ENCODE data around the gene SLC22A14.
"Not testable (repeated sequence)": the region's sequence is repeated elsewhere in the genome, so short reads cannot be mapped to it uniquely, and the experiment has no call there.

The SLC22A14 gene, protein sequence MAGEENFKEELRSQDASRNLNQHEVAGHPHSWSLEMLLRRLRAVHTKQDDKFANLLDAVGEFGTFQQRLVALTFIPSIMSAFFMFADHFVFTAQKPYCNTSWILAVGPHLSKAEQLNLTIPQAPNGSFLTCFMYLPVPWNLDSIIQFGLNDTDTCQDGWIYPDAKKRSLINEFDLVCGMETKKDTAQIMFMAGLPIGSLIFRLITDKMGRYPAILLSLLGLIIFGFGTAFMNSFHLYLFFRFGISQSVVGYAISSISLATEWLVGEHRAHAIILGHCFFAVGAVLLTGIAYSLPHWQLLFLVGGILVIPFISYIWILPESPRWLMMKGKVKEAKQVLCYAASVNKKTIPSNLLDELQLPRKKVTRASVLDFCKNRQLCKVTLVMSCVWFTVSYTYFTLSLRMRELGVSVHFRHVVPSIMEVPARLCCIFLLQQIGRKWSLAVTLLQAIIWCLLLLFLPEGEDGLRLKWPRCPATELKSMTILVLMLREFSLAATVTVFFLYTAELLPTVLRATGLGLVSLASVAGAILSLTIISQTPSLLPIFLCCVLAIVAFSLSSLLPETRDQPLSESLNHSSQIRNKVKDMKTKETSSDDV

DNA sequence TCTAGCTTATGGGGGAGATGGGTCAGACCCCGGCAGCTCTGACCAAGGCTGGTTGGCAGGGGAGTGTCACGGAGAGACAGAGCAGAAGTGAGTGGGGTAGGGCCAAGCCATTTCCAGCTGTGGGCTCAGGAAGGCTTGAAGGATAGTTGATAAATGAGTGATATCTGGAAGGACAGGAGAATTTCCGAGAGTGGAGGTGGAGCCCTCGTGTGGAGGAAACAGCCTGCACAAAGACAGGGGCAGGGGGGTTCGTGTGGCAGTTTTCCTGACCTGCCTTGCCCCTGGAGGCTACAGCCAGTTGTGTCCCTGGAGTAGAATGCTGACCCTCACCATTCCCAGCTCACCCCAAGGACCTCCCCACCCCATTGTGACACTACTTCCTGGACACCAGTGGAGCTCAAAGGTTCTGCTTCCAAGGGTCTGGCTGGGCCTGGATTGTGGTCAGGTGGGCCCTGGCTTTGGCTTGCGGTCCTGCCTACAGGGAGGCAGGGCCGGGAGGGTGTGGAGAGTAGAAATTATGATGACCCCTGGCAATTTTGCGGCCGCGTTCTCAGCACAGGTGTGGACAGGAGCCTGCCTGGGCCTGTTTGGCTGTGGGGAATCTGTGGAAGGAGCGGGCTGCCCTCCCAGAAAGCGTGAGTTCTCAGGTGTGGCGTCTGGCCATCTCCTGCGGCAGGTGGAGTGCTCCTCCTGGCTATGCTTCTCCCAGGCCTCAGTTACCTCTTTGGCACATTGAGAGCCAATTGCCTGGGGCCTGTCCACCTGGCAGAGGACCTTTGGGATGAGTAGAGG, at the start of gene SLC22A14:
Gene SLC22A14 (plus strand): TSS at position 400 of the 792 bp plus-strand sequence. CDS start 23,733 bp downstream, outside the sequence.
- H3K4me3 ChIP-seq (ENCODE audit: low read length in 2 of 2): no peak within 1 kb of the TSS
- no peaks in the 10 kb centered on the region for H3K4me1 ChIP-seq (ENCODE audit: control insufficient read depth in 2 of 2, insufficient read depth in 2 of 2, low read length in 2 of 2)
- no peak within 1 kb of the TSS for H3K9ac ChIP-seq (ENCODE audit: low read depth in 1 of 2, low read length in 2 of 2)
- no peaks in the 10 kb centered on the region for H3K9me3 ChIP-seq (ENCODE audit: control insufficient read depth in 2 of 2, low read length in 2 of 2)
- no peaks in the 10 kb centered on the region for H3K27me3 ChIP-seq (ENCODE audit: control insufficient read depth in 2 of 2, insufficient read depth in 2 of 2, low read length in 2 of 2)
- H3K27ac ChIP-seq (ENCODE audit: low read depth in 2 of 2, low read length in 2 of 2): no peak within 1 kb of the TSS
- no peaks in the 10 kb centered on the region for H3K36me3 ChIP-seq (ENCODE audit: control insufficient read depth in 2 of 2, insufficient read depth in 2 of 2, low read length in 2 of 2)

DNA sequence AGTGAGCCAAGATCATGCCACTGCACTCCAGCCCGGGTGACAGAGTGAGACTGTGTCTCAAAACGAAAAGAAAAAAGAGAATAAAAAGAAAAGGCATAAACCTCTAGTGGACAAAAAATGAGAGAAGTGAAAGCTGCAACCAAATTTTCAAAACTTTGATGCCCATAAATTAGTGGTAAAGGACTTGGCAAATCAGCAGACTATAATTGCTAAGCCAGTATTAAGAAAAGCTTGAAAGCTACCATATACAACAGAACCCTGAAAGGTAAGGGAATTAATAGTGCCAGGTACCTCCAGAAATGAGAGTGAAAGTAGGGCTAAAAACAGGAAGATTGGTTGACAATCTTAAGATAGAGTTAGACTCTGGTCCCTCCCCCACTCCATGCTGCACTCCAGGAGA, 49.4 kb upstream of the SLC22A14 start:
- Histone ChIP-seq H3K4me1 (ENCODE audit: control insufficient read depth in 2 of 2, insufficient read depth in 2 of 2, low read length in 2 of 2) (no peaks in the 10 kb centered on the region), H3K9me3 (ENCODE audit: control insufficient read depth in 2 of 2, low read length in 2 of 2) (no peaks in the 10 kb centered on the region), H3K36me3 (ENCODE audit: control insufficient read depth in 2 of 2, insufficient read depth in 2 of 2, low read length in 2 of 2) (peaks cover 11 to 27% of the 10 kb centered on the region in 2 donors), H3K9ac (ENCODE audit: low read depth in 1 of 2, low read length in 2 of 2) (no peak overlapping the region), H3K27me3 (ENCODE audit: control insufficient read depth in 2 of 2, insufficient read depth in 2 of 2, low read length in 2 of 2) (no peaks in the 10 kb centered on the region), H3K27ac (ENCODE audit: low read depth in 2 of 2, low read length in 2 of 2) (no peak overlapping the region), H3K4me3 (ENCODE audit: low read length in 2 of 2) (no peak overlapping the region)

DNA sequence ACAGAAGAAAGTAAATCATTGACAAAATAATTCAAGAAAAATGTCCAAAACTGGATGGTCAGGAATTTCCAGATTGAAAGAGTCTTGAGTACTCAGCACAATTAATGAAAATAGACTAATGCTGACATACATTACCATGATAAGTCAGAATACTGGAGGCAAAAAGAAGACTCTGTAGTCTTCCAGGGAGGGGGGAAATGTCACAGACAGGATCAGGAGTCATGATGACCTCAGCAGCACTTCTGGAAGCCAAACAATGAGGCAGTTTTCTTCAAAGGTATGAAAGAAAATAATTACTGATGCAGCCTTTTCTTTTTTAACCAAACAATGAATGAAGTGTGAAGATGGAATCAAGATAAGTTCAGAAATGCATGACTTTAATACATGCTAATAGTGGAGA, 46.6 kb upstream of the SLC22A14 start:
- Histone ChIP-seq H3K36me3 (ENCODE audit: control insufficient read depth in 2 of 2, insufficient read depth in 2 of 2, low read length in 2 of 2) (peaks cover 23 to 34% of the 10 kb centered on the region in 2 donors), H3K27me3 (ENCODE audit: control insufficient read depth in 2 of 2, insufficient read depth in 2 of 2, low read length in 2 of 2) (no peaks in the 10 kb centered on the region), H3K27ac (ENCODE audit: low read depth in 2 of 2, low read length in 2 of 2) (no peak overlapping the region), H3K4me1 (ENCODE audit: control insufficient read depth in 2 of 2, insufficient read depth in 2 of 2, low read length in 2 of 2) (no peaks in the 10 kb centered on the region), H3K9me3 (ENCODE audit: control insufficient read depth in 2 of 2, low read length in 2 of 2) (no peaks in the 10 kb centered on the region), H3K4me3 (ENCODE audit: low read length in 2 of 2) (no peak overlapping the region), H3K9ac (ENCODE audit: low read depth in 1 of 2, low read length in 2 of 2) (no peak overlapping the region)

DNA sequence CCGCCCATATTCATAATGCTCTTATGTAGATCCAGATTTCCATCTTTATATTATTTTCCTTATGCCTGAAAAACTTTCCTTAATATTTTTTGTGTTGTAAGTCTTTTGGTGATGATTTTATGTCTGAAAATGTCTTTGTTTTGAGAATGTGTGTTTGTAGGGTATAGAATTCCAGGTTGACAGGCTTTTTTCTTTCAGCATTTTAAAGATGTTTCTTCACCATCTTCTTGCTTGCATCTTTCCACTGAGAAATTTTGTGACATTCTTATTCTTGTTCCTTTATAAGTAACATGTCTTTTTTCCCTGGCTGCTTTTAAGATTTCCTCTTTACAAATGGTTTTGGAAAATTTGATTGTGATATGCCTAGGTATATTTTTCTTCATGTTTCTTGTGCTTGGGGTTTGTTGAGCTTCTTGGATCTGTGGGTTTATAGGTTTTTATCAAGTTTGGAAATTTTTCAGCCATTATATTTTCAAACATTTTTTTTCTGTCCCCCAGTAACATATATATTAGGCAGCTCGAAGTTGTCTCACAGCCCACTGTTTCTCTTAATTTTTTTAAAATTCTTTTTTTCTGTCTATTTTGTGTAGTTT, 43.6 kb upstream of the SLC22A14 start:
- Histone ChIP-seq H3K27me3 (ENCODE audit: control insufficient read depth in 2 of 2, insufficient read depth in 2 of 2, low read length in 2 of 2) (no peaks in the 10 kb centered on the region), H3K27ac (ENCODE audit: low read depth in 2 of 2, low read length in 2 of 2) (no peak overlapping the region), H3K4me3 (ENCODE audit: low read length in 2 of 2) (no peak overlapping the region), H3K4me1 (ENCODE audit: control insufficient read depth in 2 of 2, insufficient read depth in 2 of 2, low read length in 2 of 2) (no peaks in the 10 kb centered on the region), H3K9ac (ENCODE audit: low read depth in 1 of 2, low read length in 2 of 2) (no peak overlapping the region), H3K36me3 (ENCODE audit: control insufficient read depth in 2 of 2, insufficient read depth in 2 of 2, low read length in 2 of 2) (peaks cover 23 to 26% of the 10 kb centered on the region in 2 donors), H3K9me3 (ENCODE audit: control insufficient read depth in 2 of 2, low read length in 2 of 2) (no peaks in the 10 kb centered on the region)

DNA sequence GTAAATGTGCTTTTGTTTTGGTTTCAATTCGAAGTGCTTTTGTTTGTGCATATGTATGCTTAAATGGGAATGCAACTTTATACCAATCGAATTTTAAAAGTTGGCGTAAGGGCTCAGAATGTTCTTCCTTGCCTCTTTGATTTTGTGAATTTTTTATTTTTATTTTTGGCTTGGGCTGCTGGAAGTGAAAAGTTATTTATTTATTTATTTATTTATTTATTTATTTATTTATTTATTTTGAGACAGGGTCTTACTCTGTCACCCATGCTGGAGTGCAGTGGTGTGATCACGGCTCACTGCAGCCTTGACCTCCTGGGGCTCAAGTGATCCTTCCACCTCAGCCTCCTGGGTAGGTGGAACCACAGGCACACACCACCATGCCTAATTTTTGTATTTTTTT, 39.3 kb upstream of the SLC22A14 start:
- H3K4me1 ChIP-seq (ENCODE audit: control insufficient read depth in 2 of 2, insufficient read depth in 2 of 2, low read length in 2 of 2); H3K9me3 ChIP-seq (ENCODE audit: control insufficient read depth in 2 of 2, low read length in 2 of 2); H3K27ac ChIP-seq (ENCODE audit: low read depth in 2 of 2, low read length in 2 of 2); H3K4me3 ChIP-seq (ENCODE audit: low read length in 2 of 2); H3K27me3 ChIP-seq (ENCODE audit: control insufficient read depth in 2 of 2, insufficient read depth in 2 of 2, low read length in 2 of 2); H3K9ac ChIP-seq (ENCODE audit: low read depth in 1 of 2, low read length in 2 of 2): not testable (repeated sequence)
- peaks cover 28 to 31% of the 10 kb centered on the region in 2 donors for H3K36me3 ChIP-seq (ENCODE audit: control insufficient read depth in 2 of 2, insufficient read depth in 2 of 2, low read length in 2 of 2)

DNA sequence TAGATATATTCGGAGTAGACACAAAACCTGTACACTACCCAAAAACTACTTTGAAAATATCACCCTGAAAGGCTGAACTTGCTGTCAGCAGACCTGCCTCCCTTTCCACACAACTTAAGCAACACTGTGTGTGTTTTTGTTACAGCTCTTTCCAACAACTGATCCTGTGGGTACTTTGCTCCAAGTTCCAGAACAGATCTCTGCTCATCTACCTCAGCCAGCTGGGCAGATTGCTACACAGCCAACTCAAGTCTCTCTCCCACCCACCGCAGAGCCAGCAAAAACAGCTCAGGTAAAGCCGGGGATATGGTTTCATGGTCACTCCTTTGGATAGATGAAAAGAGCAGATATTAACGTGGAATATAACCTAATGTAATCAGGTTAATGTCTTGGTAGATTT, 36.2 kb upstream of the SLC22A14 start:
- Histone ChIP-seq H3K4me3 (ENCODE audit: low read length in 2 of 2) (no peak overlapping the region), H3K9me3 (ENCODE audit: control insufficient read depth in 2 of 2, low read length in 2 of 2) (no peaks in the 10 kb centered on the region), H3K27me3 (ENCODE audit: control insufficient read depth in 2 of 2, insufficient read depth in 2 of 2, low read length in 2 of 2) (no peaks in the 10 kb centered on the region), H3K27ac (ENCODE audit: low read depth in 2 of 2, low read length in 2 of 2) (no peak overlapping the region), H3K36me3 (ENCODE audit: control insufficient read depth in 2 of 2, insufficient read depth in 2 of 2, low read length in 2 of 2) (peaks cover 27 to 50% of the 10 kb centered on the region in 2 donors), H3K4me1 (ENCODE audit: control insufficient read depth in 2 of 2, insufficient read depth in 2 of 2, low read length in 2 of 2) (no peaks in the 10 kb centered on the region), H3K9ac (ENCODE audit: low read depth in 1 of 2, low read length in 2 of 2) (no peak overlapping the region)

DNA sequence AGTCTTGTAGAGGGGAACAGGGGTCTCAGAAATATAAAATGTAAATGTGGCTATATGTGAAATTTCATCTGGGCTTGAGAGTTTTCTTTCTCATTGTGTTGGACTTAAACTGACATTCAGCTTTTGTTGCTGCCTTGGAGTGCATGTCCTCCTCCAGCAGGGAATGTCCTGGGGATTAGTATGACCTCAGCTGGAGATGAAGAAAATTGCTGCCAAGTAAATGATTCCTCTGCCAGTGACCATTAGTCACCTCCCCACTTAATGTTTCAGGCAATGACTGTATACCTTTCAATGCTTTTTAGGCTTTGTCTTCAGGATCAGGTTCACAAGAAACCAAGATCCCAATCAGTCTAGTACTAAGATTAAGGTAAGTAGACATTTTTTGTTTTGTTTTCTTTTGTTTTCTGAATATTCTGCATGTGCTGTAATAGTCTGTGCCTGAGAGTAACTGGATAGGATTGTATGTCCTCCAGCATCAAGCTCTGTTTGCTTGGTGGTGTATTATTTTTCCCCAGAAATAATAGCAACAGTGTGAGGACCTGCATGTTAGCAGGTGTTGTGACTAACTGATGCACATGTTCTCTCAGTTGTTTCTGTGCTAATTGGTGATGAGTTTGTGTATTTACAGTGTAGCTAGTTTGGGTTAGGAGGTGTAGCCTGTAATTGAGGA, 34.6 kb upstream of the SLC22A14 start:
- no peak overlapping the region for H3K4me3 ChIP-seq (ENCODE audit: low read length in 2 of 2)
- H3K4me1 ChIP-seq (ENCODE audit: control insufficient read depth in 2 of 2, insufficient read depth in 2 of 2, low read length in 2 of 2): no peaks in the 10 kb centered on the region
- no peaks in the 10 kb centered on the region for H3K27me3 ChIP-seq (ENCODE audit: control insufficient read depth in 2 of 2, insufficient read depth in 2 of 2, low read length in 2 of 2)
- peaks cover 43 to 65% of the 10 kb centered on the region in 2 donors for H3K36me3 ChIP-seq (ENCODE audit: control insufficient read depth in 2 of 2, insufficient read depth in 2 of 2, low read length in 2 of 2)
- H3K9me3 ChIP-seq (ENCODE audit: control insufficient read depth in 2 of 2, low read length in 2 of 2): no peaks in the 10 kb centered on the region
- H3K9ac ChIP-seq (ENCODE audit: low read depth in 1 of 2, low read length in 2 of 2): no peak overlapping the region
- H3K27ac ChIP-seq (ENCODE audit: low read depth in 2 of 2, low read length in 2 of 2): no peak overlapping the region

DNA sequence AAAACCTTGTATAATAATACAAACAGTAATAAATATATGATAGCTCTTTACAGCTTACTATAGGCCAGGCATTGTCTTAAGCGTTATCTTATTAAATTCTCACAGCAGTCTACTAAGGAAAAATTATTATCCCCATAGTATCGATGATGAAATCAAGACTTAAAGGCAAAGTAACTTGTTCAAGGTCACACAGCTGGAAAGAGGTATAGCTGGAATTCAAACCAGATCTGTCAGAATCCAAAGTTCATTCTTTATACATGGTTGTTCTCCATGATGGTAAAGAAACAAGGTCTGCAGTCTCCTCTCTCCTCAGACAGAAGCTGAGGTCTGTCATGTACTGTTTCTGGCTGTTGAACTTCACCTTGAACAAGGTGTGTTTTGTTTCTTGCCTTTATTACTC, 31.9 kb upstream of the SLC22A14 start:
- no peak overlapping the region for H3K9ac ChIP-seq (ENCODE audit: low read depth in 1 of 2, low read length in 2 of 2)
- H3K4me3 ChIP-seq (ENCODE audit: low read length in 2 of 2): no peak overlapping the region
- H3K27ac ChIP-seq (ENCODE audit: low read depth in 2 of 2, low read length in 2 of 2): no peak overlapping the region
- H3K4me1 ChIP-seq (ENCODE audit: control insufficient read depth in 2 of 2, insufficient read depth in 2 of 2, low read length in 2 of 2): no peaks in the 10 kb centered on the region
- H3K27me3 ChIP-seq (ENCODE audit: control insufficient read depth in 2 of 2, insufficient read depth in 2 of 2, low read length in 2 of 2): no peaks in the 10 kb centered on the region
- no peaks in the 10 kb centered on the region for H3K9me3 ChIP-seq (ENCODE audit: control insufficient read depth in 2 of 2, low read length in 2 of 2)
- peaks cover 67 to 86% of the 10 kb centered on the region in 2 donors for H3K36me3 ChIP-seq (ENCODE audit: control insufficient read depth in 2 of 2, insufficient read depth in 2 of 2, low read length in 2 of 2)

DNA sequence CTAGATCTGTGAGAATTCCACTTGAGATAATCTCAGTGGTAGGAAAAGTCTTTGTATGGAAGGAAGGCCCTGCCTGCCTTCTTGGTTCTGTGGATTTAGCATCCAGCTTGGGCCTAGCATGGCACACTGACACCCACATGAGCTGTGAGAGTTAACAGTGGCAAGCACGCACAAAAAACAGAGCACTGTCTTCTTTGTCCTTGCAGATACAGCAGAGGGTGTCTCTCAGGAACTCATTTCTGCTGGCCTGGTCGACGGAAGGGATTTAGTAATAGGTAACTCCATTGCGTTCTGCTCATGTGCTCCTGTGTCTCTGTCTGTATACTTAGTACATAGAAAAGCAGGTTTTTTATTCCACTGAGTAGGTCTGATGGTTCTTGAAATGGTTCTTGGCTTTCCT, 30.9 kb upstream of the SLC22A14 start:
- H3K27me3 ChIP-seq (ENCODE audit: control insufficient read depth in 2 of 2, insufficient read depth in 2 of 2, low read length in 2 of 2): no peaks in the 10 kb centered on the region
- H3K4me3 ChIP-seq (ENCODE audit: low read length in 2 of 2): no peak overlapping the region
- no peaks in the 10 kb centered on the region for H3K4me1 ChIP-seq (ENCODE audit: control insufficient read depth in 2 of 2, insufficient read depth in 2 of 2, low read length in 2 of 2)
- no peak overlapping the region for H3K27ac ChIP-seq (ENCODE audit: low read depth in 2 of 2, low read length in 2 of 2)
- H3K9me3 ChIP-seq (ENCODE audit: control insufficient read depth in 2 of 2, low read length in 2 of 2): no peaks in the 10 kb centered on the region
- peaks cover 61 to 82% of the 10 kb centered on the region in 2 donors for H3K36me3 ChIP-seq (ENCODE audit: control insufficient read depth in 2 of 2, insufficient read depth in 2 of 2, low read length in 2 of 2)
- H3K9ac ChIP-seq (ENCODE audit: low read depth in 1 of 2, low read length in 2 of 2): no peak overlapping the region
